ENCODE measurements around the gene MTHFD1.

Gene MTHFD1

DNA sequence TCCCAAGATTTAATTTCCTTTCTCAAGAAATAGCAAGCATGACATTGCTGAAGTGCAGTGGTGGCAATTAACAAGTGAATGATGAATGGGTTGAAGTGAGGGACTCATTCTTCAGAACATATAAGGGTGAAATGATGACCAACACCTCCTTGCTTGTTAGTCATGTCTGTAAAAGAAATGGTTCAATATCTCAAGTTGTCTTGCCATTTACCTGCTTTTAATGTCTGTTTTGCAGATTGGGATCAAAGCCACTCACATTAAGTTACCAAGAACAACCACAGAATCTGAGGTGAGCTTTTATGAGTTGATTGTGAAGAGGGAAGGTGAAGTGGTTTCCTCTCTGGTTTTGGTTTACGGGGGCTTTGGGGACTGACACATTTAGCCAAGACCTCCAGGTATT, 24.1 kb downstream of the MTHFD1 start:
- TF ChIP-seq, protein P1, sequence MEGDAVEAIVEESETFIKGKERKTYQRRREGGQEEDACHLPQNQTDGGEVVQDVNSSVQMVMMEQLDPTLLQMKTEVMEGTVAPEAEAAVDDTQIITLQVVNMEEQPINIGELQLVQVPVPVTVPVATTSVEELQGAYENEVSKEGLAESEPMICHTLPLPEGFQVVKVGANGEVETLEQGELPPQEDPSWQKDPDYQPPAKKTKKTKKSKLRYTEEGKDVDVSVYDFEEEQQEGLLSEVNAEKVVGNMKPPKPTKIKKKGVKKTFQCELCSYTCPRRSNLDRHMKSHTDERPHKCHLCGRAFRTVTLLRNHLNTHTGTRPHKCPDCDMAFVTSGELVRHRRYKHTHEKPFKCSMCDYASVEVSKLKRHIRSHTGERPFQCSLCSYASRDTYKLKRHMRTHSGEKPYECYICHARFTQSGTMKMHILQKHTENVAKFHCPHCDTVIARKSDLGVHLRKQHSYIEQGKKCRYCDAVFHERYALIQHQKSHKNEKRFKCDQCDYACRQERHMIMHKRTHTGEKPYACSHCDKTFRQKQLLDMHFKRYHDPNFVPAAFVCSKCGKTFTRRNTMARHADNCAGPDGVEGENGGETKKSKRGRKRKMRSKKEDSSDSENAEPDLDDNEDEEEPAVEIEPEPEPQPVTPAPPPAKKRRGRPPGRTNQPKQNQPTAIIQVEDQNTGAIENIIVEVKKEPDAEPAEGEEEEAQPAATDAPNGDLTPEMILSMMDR (IDR thresholded peaks at IDR 0.05): no peak

DNA sequence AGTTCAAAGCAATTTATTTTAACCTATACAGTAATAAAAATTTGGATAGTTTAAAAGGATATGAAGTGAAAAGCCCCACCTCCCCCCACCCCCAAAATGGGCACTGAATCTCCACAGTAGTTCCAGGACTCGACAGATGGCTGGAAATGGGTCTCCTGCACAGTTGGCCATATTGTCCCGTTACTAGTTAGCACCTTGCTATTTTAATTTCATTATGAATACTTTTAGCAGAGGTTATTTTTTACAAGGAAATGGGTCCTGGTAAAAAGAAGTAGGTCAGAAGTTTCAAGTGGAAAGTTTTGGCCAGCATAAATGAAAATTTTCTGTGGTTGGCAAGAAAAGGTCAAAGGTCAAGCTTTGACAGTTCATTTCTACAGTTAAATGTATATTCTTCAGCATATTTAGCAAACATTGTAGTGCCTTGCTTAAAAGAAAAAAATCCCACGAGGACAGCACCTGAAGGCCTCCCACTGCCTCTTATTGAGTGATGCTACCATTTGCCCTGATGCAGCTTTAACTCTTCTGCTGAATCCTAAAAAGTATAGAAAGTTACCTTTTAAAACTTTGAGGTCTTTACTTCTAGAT, 28.3 kb downstream of the MTHFD1 start:
- TF ChIP-seq, protein P1 (IDR thresholded peaks at IDR 0.05): no peak

DNA sequence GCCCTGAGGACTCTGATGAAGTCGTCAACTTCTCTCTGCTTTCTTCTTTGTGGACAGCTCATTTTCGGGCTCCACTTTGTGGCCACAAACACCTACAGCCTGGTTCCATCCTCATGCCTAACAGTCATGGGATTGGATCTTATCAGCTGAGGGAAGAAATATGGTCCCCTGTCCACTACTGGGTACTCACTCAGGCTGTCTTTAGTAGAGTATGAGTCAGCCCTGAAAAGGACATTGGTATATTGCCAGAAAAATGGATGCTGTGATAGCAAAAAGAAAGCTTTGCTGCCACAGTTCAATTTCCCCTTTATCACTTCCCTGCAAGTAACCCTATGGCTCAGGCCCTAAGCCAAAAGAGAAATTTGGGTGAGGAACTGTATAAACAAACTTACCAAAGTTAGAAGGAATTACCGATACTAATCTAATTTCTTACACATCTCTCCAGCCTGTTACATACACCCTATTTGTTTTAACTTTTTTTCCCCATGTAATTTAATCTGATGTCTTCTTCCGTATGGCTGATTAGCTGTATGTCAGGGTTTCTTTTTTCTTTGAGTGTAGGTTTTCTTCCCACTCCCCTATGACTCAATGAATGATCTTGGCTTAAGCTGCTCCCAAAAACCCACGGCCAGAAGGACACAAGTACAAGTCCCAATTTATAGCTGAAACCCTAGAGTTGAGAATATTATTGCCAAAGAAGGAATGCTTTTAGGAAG, 29.1 kb downstream of the MTHFD1 start:
- TF ChIP-seq, protein P1 (IDR thresholded peaks at IDR 0.05): no peak

DNA sequence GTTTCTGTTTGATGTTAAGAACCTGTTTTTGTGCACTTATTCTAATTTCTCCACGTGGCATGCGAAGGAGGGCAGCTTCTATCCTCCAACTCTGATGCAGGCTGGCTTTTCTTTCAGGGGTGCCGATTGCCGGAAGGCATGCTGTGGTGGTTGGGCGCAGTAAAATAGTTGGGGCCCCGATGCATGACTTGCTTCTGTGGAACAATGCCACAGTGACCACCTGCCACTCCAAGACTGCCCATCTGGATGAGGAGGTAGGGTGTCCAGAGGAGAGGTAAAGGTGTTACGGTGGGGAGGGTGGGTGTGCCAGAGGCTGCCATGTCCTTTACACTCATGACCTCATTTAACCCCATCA, 29.6 kb downstream of the MTHFD1 start:
- TF ChIP-seq, protein P1 (IDR thresholded peaks at IDR 0.05): no peak

DNA sequence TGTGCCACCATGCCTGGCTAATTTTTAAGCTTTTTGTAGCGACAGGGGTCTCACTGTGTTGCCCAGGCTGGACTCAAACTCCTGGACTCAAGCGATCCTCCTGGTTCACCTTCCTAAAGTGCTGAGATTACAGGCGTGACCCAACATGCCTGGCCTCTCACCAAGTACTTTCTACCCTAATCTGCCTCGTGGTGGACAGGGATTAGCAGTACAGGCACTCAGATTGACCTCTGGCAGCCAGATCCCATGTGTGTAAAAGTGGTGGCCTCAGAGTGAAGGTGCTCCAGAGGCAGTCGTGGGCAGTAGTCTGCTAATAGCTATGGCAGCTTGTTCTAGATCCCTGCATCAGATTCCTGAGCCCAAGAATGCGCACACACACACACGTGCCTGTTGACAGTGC, 30.9 kb downstream of the MTHFD1 start:
- TF ChIP-seq, protein P1 (IDR thresholded peaks at IDR 0.05): no peak

DNA sequence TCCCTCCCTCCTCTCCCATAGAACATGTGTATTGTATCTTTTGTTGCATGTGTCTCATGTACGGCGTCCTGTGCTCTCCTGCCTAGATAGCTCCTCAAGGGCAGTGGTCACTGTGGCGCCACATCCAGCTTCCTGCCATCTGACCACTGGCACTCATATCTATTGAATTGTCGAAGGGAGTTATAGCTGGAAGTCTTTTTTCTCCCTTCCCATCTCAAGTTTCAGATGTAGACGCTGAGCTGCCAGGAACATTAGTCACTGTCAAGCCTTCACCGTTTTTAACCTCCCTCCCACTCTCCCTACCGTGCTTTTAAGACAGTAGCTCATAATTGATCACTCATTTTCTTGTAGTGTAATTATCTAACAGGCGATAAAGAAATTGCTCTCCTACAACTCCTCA, 33.0 kb downstream of the MTHFD1 start:
- TF ChIP-seq, protein P1 (IDR thresholded peaks at IDR 0.05): no peak

DNA sequence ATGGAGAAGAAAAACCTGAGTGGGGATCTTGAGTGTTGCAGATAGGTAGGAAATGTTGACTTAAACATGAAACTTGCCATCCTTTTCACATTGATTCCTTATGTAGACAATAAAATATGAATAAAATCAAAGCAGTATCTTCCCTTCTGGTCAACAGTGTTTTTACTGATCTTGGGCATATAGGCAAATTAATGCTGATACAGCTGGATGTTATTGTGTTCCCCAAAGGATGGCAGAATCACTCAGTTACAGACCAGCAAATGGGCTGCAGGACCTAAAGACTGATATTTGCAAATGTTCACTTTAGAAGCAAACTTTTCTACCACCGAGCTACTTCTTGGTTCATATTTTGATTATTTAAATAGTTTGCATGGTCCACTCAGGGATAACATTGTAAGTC, 33.9 kb downstream of the MTHFD1 start:
- TF ChIP-seq, protein P1 (IDR thresholded peaks at IDR 0.05): no peak
